H1 (cell line): Measurements from ENCODE around the gene EHD4. TPM values are rescaled to one million over a fixed set of nuclear protein-coding genes. Genes with fewer than 3 reads are reported as not detected.

Source experiments
- RNF2 ChIP-seq: fragments of 200-900, 300-1000 bp; sonication (generic); IDR thresholded peaks from 2 replicates; pipeline ENCODE4 v1.7.1; 2016; ENCODE audit warnings: borderline replicate concordance, low read depth, mild to moderate bottlenecking, antibody characterized with exemption, low read length; ENCODE audit not compliant: poor library complexity, severe bottlenecking; ENCODE audit errors: missing control alignments
- polyA plus RNA-seq, 7 experiments: library from polyadenylated mRNA; depleted of rRNA in 3 of 7; stranded (reverse) in 5 of 7; unstranded in 2 of 7; fragments of >200 nt in 5 of 7; fragments of 200-250 nt in 2 of 7; gene quantifications; 1 replicate in 5 of 7; 2 replicates in 1 of 7; 4 replicates in 1 of 7; pipeline versions ENCODE4 v1.2.1 to v1.2.3, GENCODE V29; 2011 to 2013; ENCODE audit warnings: missing spikeins in 2 of 7, mixed read lengths in 2 of 7
- total RNA-seq: library from RNA; stranded (reverse); fragmentation: NEBNext Ultra II Directional; extraction: Animal tissue kit (Norgen Biotek cat#: 25700); gene quantifications from 2 replicates; pipeline ENCODE4 v1.2.1, GENCODE V29; 2021

The EHD4 gene
- total and polyA plus RNA-seq, 2 of the 8 experiments (the other 6 are each of a cell fraction or from before 2014, with no cell fraction given): 17.5 to 24.5 TPM

DNA sequence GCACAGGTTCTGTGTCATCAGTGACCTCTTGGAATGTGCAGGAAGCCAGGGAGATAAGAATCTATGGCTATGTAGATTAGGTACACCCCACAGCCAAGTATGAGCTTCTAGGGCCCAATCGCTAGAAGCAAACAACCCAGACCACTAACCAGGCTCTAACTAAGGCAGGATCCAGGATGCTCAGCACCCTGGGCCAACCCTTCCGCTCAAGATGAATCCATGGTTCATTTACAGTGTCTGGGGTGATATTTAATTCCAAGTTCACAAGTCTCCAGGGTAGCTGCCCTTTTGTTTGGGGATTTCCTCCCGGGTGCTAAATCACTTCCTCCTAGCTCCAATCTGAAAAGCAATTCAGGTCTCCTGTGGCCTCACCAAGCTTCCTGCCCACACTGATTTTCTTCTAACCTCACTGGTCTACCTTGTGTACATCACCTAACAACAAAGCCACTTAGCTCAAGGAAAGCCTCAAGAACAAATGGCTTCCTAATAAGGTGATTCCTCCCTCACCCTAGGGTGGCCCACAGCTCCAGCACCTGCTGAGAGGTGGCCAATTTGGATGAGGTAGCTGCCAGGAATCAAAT, 2.4 kb downstream of the EHD4 start (continued):
- TF ChIP-seq RNF2: no peak
- TF ChIP-seq, all 59 proteins: peak for 0
